OCI-LY1 (cell line): ENCODE measurements around the gene ZMPSTE24.

Source experiments
- H2AFZ ChIP-seq: fragments of 200-600 bp; sonication (generic), shearing (Covaris generic); 2 replicates; pipeline ENCODE4 v1.6.0; 2014; ENCODE audit warnings: antibody characterized with exemption, mild to moderate bottlenecking, low read length
- H3F3A ChIP-seq: fragments of 200-600 bp; sonication (generic), shearing (Covaris generic); 2 replicates; pipeline ENCODE4 v1.6.0; 2014; ENCODE audit warnings: mild to moderate bottlenecking, antibody characterized with exemption, low read length, moderate library complexity; ENCODE audit not compliant: insufficient read depth
- H3K27ac ChIP-seq: fragments of 200-600 bp; sonication (generic); 2 replicates; pipeline ENCODE4 v1.5.1; 2014; ENCODE audit warnings: low read length, mixed run types, mild to moderate bottlenecking, low read depth; ENCODE audit not compliant: poor library complexity, severe bottlenecking
- H3K27me3 ChIP-seq: fragments of 200-600 bp; sonication (generic); 2 replicates; pipeline ENCODE4 v1.6.0; 2014; ENCODE audit warnings: antibody characterized with exemption, mild to moderate bottlenecking, low read length, moderate library complexity; ENCODE audit not compliant: insufficient read depth
- H3K36me3 ChIP-seq: fragments of 200-600 bp; sonication (generic); 2 replicates; pipeline ENCODE4 v1.6.1; 2014; ENCODE audit warnings: mild to moderate bottlenecking, antibody characterized with exemption, low read length, moderate library complexity, mixed read lengths; ENCODE audit not compliant: insufficient read depth
- H3K4me1 ChIP-seq: fragments of 200-600 bp; sonication (generic); 2 replicates; pipeline ENCODE4 v1.5.1; 2014; ENCODE audit warnings: mild to moderate bottlenecking, low read length, moderate library complexity; ENCODE audit not compliant: insufficient read depth, severe bottlenecking
- H3K4me2 ChIP-seq: fragments of 200-600 bp; sonication (generic), shearing (Covaris generic); 2 replicates; pipeline ENCODE4 v1.6.1; 2014; ENCODE audit warnings: low read length
- H3K4me3 ChIP-seq: fragments of 200-600 bp; sonication (generic); 2 replicates; pipeline ENCODE4 v1.5.1; 2014; ENCODE audit warnings: low read length, low read depth, mild to moderate bottlenecking, mixed read lengths; ENCODE audit not compliant: poor library complexity, severe bottlenecking
- H3K79me2 ChIP-seq: fragments of 200-600 bp; shearing (Covaris generic); 2 replicates; pipeline ENCODE4 v1.6.1; 2016; ENCODE audit warnings: mixed run types, low read length, mixed read lengths; ENCODE audit not compliant: insufficient read depth
- H3K9ac ChIP-seq: fragments of 200-600 bp; sonication (generic), shearing (Covaris generic); 2 replicates; pipeline ENCODE4 v1.6.1; 2014; ENCODE audit warnings: mild to moderate bottlenecking, low read length, mixed read lengths
- H3K9me2 ChIP-seq: fragments of 200-600 bp; sonication (generic), shearing (Covaris generic); 2 replicates; pipeline ENCODE4 v1.6.1; 2014; ENCODE audit warnings: low read depth, mild to moderate bottlenecking, low read length, mixed read lengths
- H3K9me3 ChIP-seq: fragments of 200-600 bp; shearing (Covaris generic); 2 replicates; pipeline ENCODE4 v1.6.1; 2014; ENCODE audit warnings: low read length, mixed read lengths
- H4K20me1 ChIP-seq: fragments of 200-600 bp; sonication (generic), shearing (Covaris generic); 2 replicates; pipeline ENCODE4 v1.6.0; 2016; ENCODE audit warnings: mild to moderate bottlenecking, low read length; ENCODE audit not compliant: insufficient read depth
- CTCF ChIP-seq: fragments of 200-600 bp; sonication (generic), shearing (Covaris generic); IDR thresholded peaks from 2 replicates; pipeline ENCODE4 v1.5.1; 2017; ENCODE audit warnings: mild to moderate bottlenecking, antibody characterized with exemption, low read length, moderate library complexity, mixed read lengths
- EZH2 ChIP-seq: fragments of 200-600 bp; sonication (generic), shearing (Covaris generic); IDR thresholded peaks from 2 replicates; pipeline ENCODE4 v1.8.0; 2017; ENCODE audit warnings: borderline replicate concordance, mixed run types, mild to moderate bottlenecking, antibody characterized with exemption, low read length, moderate library complexity, mixed read lengths

Gene ZMPSTE24

GRCh38 chr1:40305451-40305850, 47.4 kb downstream of the ZMPSTE24 start:
- Histone ChIP-seq H2AFZ (no peak overlapping the region), H3K4me2 (no peak overlapping the region), H3K9me3 (no peaks in the 10 kb centered on the region), H3K4me1 (no peaks in the 10 kb centered on the region), H4K20me1 (no peaks in the 10 kb centered on the region), H3K27ac (no peak overlapping the region), H3K79me2 (no peaks in the 10 kb centered on the region), H3K9me2 (no peaks in the 10 kb centered on the region), H3K9ac (no peak overlapping the region), H3K36me3 (no peaks in the 10 kb centered on the region), H3K4me3 (no peak overlapping the region), H3K27me3 (no peaks in the 10 kb centered on the region), H3F3A (no peaks in the 10 kb centered on the region)
- no peak for TF ChIP-seq EZH2
- TF ChIP-seq CTCF = peak; percentile 44; the same call in 1 of the 2 replicates

- H3K9ac ChIP-seq = no peak overlapping the region
- no peak overlapping the region for H2AFZ ChIP-seq
- H3K79me2 ChIP-seq = no peaks in the 10 kb centered on the region
- no peaks in the 10 kb centered on the region for H3K4me1 ChIP-seq
- H3K27ac ChIP-seq = no peak overlapping the region
- H3F3A ChIP-seq = no peaks in the 10 kb centered on the region
- no peaks in the 10 kb centered on the region for H3K27me3 ChIP-seq
- no peaks in the 10 kb centered on the region for H3K9me3 ChIP-seq
- H3K4me2 ChIP-seq = no peak overlapping the region
- H4K20me1 ChIP-seq = no peaks in the 10 kb centered on the region
- no peaks in the 10 kb centered on the region for H3K36me3 ChIP-seq
- TF ChIP-seq EZH2 (no peak), CTCF (no peak; the same call in 1 of the 2 replicates)
- H3K4me3 ChIP-seq = no peak overlapping the region
- H3K9me2 ChIP-seq = no peaks in the 10 kb centered on the region
These were observed 47.8 kb downstream of the ZMPSTE24 start for GRCh38 chr1:40305871-40306270.

GRCh38 chr1:40306296-40306695, 48.3 kb downstream of the ZMPSTE24 start:
- no peak overlapping the region for H3K4me3 ChIP-seq
- no peak overlapping the region for H3K27ac ChIP-seq
- H3K9ac ChIP-seq = no peak overlapping the region
- H3K27me3 ChIP-seq = no peaks in the 10 kb centered on the region
- no peaks in the 10 kb centered on the region for H3K79me2 ChIP-seq
- H4K20me1 ChIP-seq = no peaks in the 10 kb centered on the region
- H2AFZ ChIP-seq = no peak overlapping the region
- no peaks in the 10 kb centered on the region for H3K9me3 ChIP-seq
- no peaks in the 10 kb centered on the region for H3K4me1 ChIP-seq
- TF ChIP-seq CTCF (no peak), EZH2 (no peak)
- no peaks in the 10 kb centered on the region for H3K36me3 ChIP-seq
- H3F3A ChIP-seq = no peaks in the 10 kb centered on the region
- no peak overlapping the region for H3K4me2 ChIP-seq
- H3K9me2 ChIP-seq = no peaks in the 10 kb centered on the region
